ENCODE results near the gene HDDC3.
"Not testable (repeated sequence)": the region's sequence is repeated elsewhere in the genome, so short reads cannot be mapped to it uniquely, and the experiment has no call there.

The HDDC3 gene

DNA sequence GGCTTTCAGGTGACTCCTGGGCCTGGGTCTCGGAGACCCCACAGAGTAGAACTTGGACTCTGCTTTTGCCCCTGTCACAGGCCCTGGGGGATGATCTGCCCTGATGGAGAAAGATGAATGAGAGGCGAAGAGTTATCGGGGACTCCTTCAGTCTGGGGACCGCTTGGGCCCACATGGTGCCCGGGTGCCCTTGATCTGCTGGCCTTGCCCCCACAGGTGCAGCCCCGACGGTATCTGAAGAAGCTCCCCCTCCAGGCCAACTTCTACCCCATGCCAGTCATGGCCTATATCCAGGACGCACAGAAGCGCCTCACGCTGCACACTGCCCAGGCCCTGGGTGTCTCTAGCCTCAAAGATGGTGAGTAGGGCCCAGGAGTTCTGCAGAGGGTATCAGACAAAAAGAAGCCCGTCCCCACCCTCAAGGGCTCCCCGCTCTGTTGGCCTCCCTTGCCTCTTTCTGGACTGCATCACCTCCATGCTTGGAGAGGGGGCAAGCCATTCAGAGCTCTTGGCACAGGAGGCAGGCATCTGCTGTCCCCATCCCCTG lies 18.9 kb downstream of the HDDC3 start:
- intact Hi-C loops (cut with DNase I), result no loop called here
- peak in 2 of 10 donors; percentile 20 to 67 for DNase-seq

DNA sequence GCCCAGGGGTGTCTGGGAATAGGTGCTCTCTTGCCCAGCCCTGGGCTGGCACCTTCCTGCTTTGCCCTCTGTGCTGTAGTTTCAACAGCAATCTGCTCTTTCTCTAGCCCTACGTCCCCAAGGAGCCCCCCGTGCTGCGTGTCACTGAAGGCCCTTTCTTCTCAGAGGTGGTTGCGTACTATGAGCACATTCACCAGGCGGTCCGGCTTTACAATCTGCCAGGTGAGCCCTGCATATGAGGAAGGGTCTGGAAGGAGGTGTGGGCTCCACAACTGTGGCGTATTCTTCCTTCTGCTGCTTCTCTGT lies 19.6 kb downstream of the HDDC3 start:
- intact Hi-C loops (cut with DNase I), result no loop called here
- DNase-seq, result no peak

GRCh38 chr15:90911906-90912769 lies 20.2 kb downstream of the HDDC3 start:
- intact Hi-C loops (cut with DNase I), result no loop called here
- DNase-seq, result peak in 1 of 10 donors; percentile 74

- DNase-seq, result peak in 1 of 10 donors; percentile 78
- intact Hi-C loops (cut with DNase I), result no loop called here
These were observed 21.1 kb downstream of the HDDC3 start for GRCh38 chr15:90911302-90911623.

- peak in 1 of 10 donors; percentile 67 for DNase-seq
These were observed 21.7 kb downstream of the HDDC3 start for GRCh38 chr15:90910441-90911301.

DNA sequence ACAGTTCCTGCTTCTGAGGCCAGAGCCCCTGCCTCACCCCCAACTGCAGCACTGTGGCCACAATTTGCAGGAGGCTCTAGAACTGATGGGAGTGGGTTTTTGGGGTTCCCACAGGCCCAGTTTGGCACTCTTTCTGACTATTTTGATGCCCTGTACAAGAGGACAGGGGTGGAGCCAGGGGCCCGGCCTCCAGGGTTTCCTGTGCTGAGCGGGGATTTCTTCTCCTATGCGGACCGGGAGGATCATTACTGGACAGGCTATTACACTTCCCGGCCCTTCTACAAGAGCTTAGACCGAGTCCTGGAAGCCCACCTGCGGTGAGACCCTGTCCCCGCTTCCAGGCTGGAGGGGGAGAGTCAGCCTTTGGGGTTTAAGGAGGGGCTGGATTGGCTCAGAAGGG lies 22.4 kb downstream of the HDDC3 start:
- peak in 1 of 10 donors; percentile 40 for DNase-seq
- intact Hi-C loops (cut with DNase I), result no loop called here

More at GRCh38 chr15:90910441-90911301, 21.7 kb downstream of the HDDC3 start:
- intact Hi-C loops (cut with DNase I), result no loop called here

DNA sequence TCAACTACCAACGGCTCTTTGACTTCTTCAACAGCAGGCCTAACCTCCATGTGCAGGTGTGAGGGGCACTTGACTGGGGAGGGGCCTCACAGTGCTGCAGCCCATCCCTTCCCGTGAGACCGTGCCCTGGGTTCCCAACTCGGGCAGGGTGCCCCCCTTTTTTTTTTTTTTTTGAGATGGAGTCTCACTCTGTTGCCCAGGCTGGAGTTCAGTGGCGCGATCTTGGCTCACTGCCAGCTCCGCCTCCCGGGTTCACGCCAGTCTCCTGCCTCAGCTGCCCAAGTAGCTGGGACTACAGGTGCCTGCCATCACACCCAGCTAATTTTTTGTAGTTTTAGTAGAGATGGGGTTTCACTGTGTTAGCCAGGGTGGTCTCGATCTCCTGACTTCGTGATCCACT lies 22.9 kb downstream of the HDDC3 start:
- peak in 1 of 10 donors; percentile 79 for DNase-seq
- intact Hi-C loops (cut with DNase I), result not testable (repeated sequence)

GRCh38 chr15:90907838-90908507 lies 24.4 kb downstream of the HDDC3 start:
- DNase-seq, result no peak
- intact Hi-C loops (cut with DNase I), result no loop called here

DNA sequence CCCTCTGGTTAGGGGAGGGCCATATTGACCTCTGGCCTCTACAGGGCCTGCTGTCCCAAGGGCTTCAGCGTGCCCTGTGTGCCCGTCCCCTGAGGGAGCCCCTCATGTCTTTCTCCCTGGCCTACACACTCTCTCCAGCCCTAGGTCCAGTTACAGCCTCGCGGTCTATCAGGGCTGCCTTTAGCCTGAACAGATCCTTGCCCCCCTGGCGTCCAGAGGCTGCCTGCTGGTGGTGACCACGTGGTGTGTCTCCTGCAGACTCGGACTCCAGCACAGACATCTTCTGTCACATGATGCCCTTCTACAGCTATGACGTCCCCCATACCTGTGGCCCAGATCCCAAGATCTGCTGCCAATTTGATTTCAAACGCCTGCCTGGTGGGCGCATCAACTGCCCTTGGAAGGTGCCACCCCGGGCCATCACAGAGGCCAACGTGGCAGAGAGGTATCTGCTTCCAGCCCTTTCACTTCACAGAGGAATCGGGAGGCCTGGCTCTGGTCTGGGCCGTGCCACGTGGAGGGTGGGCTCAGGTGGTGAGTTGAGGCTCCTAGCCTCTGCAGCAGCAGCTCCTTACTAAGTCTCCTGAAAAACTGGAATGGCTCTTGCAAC lies 25.2 kb downstream of the HDDC3 start:
- DNase-seq, result peak in 2 of 10 donors; percentile 16 to 81
- intact Hi-C loops (cut with DNase I), result no loop called here

GRCh38 chr15:90906181-90906849 lies 26.0 kb downstream of the HDDC3 start:
- intact Hi-C loops (cut with DNase I), result no loop called here
- peak in 2 of 10 donors; percentile 16 to 72 for DNase-seq

DNA sequence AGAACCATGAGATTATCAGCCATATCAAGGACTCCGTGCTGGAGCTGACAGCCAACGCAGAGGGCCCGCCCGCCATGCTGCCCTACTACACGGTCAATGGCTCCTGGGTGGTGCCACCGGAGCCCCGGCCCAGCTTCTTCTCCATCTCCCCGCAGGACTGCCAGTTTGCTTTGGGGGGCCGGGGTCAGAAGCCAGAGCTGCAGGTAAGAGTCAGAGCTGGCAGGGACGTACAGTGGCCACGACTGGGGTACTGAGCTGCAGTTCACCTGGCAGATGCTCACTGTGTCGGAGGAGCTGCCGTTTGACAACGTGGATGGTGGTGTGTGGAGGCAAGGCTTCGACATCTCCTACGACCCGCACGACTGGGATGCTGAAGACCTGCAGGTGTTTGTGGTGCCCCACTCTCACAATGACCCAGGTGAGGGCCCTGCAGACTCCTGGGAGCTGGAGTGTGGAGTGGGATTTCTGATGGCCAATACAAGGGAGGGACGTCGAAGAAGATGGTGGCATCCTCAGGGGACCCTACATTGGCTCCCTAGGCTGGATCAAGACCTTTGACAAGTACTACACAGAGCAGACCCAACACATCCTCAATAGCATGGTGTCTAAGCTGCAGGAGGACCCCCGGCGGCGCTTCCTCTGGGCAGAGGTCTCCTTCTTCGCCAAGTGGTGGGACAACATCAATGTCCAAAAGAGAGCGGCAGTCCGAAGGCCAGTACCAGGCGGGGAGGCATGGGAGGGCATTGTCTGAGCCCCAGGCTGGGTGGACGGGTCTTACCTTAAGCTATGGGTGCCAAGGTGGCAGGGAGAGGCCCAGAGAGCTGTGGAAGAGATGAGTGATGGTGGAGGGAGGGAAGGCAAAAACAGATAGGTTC lies 26.8 kb downstream of the HDDC3 start:
- intact Hi-C loops (cut with DNase I), result no loop called here
- peak in 2 of 10 donors; percentile 23 to 77 for DNase-seq

GRCh38 chr15:90904746-90905145 lies 27.6 kb downstream of the HDDC3 start:
- intact Hi-C loops (cut with DNase I), result no loop called here
- DNase-seq, result no peak

- intact Hi-C loops (cut with DNase I), result loop anchor here (2.0 kb wide), 1 partner anchor 27 kb away; no protein-coding TSS in a partner anchor
- DNase-seq, result peak in 3 of 10 donors; percentile 23 to 84 (median 81)
These were observed 28.4 kb downstream of the HDDC3 start for GRCh38 chr15:90903733-90904536.

DNA sequence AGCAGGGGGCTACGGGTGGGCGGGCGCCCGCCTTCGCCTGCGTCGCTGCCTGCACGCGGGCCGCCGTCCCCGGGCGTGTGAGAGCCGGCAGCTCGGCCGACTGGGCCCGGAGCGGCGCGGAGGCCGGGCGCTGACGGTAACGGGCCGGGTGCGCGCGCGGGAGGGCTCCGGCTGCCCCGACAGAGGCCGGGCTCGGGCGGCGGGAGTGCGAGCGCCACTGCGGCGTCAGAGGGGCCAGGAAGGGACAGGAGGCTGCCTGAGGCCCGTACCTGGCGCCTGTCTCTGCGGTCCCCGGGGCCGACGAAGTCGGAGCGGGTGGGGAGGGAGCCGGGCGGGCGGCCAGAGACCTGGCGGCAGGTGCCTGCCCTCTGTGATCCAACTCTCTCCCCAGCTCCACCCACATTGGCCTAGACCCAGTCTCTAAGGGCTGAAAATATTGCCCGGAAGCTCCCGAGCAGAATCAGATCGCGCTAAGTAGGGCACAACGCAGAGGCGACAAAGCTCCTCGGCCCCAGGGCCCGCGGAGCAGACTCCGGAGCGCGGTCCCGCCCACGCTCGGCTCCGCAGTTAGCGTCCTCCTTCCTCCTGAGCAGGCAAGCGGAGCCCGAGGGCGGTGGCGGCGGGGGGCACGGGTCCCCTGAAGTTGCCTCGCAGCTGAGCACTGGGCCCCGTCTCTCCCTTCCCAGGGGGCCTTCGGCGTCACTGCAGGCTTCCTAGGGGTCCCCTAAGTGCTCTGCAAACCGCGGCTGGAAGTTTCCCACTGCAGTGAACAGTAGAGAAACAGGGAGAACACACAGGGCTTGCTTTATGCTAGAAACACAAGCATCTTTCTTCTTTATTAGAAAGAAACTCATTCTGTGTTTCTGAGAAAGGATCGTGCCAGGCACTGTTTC lies 29.3 kb downstream of the HDDC3 start, which contains the start of gene MAN2A2:
Gene MAN2A2 (plus strand): TSS at position 463 of the 893 bp plus-strand sequence. CDS start 906 bp downstream, outside the sequence.
- intact Hi-C loops (cut with DNase I), result loop anchor here (1.0 to 2.0 kb wide), 2 partner anchors 28 to 32 kb away; partner anchors contain the start of gene UNC45A
- peak; percentile 41 to 95 (median 60) for DNase-seq

DNA sequence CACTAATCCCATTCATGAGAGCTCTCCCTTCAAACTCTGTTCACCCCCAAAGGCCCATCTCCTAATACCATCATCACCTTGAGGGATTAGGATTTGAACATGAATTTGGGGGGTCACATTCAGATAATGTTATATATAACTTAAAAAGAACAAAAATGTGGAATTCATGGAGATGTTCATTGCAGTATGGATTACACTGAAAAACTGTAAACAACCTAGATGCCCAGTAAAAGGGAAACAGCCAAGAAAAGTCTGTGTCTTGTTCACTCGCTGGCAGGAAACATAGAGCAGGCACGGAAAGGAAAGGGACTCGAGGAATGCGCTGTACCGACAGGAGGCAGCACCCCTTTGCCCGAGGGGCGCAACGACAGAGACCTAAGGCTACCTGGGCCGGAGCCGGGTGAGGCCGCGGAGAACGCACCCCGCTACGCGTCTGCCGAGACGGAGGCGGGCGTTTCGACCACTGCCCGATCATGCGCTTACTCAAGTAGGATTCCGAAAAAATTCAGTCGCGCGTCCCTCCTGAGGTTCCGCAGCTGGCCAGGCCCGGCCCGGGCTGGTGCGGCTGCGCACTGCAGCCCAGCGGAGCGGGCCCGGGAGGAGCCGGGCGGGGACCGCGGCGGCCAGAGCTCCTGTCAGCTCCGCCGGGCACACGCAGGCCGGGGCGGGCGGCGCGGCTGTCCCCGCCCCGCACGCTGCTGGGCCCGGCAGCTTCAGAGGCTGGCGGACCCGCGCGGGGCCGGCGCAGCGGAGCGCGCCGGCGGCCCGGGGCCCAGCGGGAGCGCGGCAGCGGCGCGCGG lies 30.1 kb downstream of the HDDC3 start:
- intact Hi-C loops (cut with DNase I), result loop anchor here (1.0 to 2.0 kb wide), 2 partner anchors 29 to 33 kb away; partner anchors contain the start of gene UNC45A
- DNase-seq, result peak; percentile 58 to 95 (median 76)

All from posterior cingulate gyrus (tissue), 11 donors.